ENCODE results near the gene IL19. TPM values are rescaled to one million over a fixed set of nuclear protein-coding genes. Genes with fewer than 3 reads are reported as not detected.

IL19 gene
- total RNA-seq, 2 experiments from 2014 or later: not detected

- Mint-ChIP-seq H3K36me3 (peaks cover 2% of the 10 kb centered on the region), H3K4me1 (peaks cover 1% of the 10 kb centered on the region), H3K4me3 (no peak overlapping the region)
Observed at GRCh38 chr1:206882555-206882954, 112.0 kb downstream of the IL19 start.

GRCh38 chr1:206883160-206883559 lies 112.6 kb downstream of the IL19 start:
- no peak for DNase-seq
- no peak overlapping the region for H3K27ac Mint-ChIP-seq
- peaks cover 11% of the 10 kb centered on the region for H3K9me3 Mint-ChIP-seq
- H3K36me3 Mint-ChIP-seq: peaks cover 2% of the 10 kb centered on the region
- H3K4me1 Mint-ChIP-seq: peaks cover 1% of the 10 kb centered on the region
- no peaks in the 10 kb centered on the region for H3K27me3 Mint-ChIP-seq
- no peak overlapping the region for H3K4me3 Mint-ChIP-seq

More at GRCh38 chr1:206882555-206882954, 112.0 kb downstream of the IL19 start:
- H3K27ac Mint-ChIP-seq: no peak overlapping the region
- H3K9me3 Mint-ChIP-seq: peaks cover 11% of the 10 kb centered on the region
- H3K27me3 Mint-ChIP-seq: no peaks in the 10 kb centered on the region
- no peak for DNase-seq

- Mint-ChIP-seq H3K4me3 (no peak overlapping the region), H3K9me3 (peaks cover 6% of the 10 kb centered on the region), H3K27ac (no peak overlapping the region), H3K36me3 (peaks cover 2% of the 10 kb centered on the region), H3K27me3 (no peaks in the 10 kb centered on the region), H3K4me1 (peaks cover 3% of the 10 kb centered on the region)
- no peak for DNase-seq
Observed at GRCh38 chr1:206883876-206884275, 113.3 kb downstream of the IL19 start.

GRCh38 chr1:206885341-206886060 lies 114.9 kb downstream of the IL19 start:
- no peak for DNase-seq
- peaks cover 15% of the 10 kb centered on the region for H3K4me1 Mint-ChIP-seq
- H3K4me3 Mint-ChIP-seq: no peak overlapping the region
- no peaks in the 10 kb centered on the region for H3K36me3 Mint-ChIP-seq
- H3K27me3 Mint-ChIP-seq: no peaks in the 10 kb centered on the region
- H3K9me3 Mint-ChIP-seq: no peaks in the 10 kb centered on the region
- H3K27ac Mint-ChIP-seq: no peak overlapping the region

GRCh38 chr1:206886831-206887230 lies 116.3 kb downstream of the IL19 start:
- Mint-ChIP-seq H3K4me3 (no peak overlapping the region), H3K9me3 (no peaks in the 10 kb centered on the region), H3K27ac (no peak overlapping the region), H3K27me3 (no peaks in the 10 kb centered on the region), H3K36me3 (no peaks in the 10 kb centered on the region), H3K4me1 (peaks cover 21% of the 10 kb centered on the region)
- DNase-seq: no peak

- no peak overlapping the region for H3K4me3 Mint-ChIP-seq
- H3K4me1 Mint-ChIP-seq: peaks cover 20% of the 10 kb centered on the region
- no peaks in the 10 kb centered on the region for H3K27me3 Mint-ChIP-seq
- no peaks in the 10 kb centered on the region for H3K9me3 Mint-ChIP-seq
- DNase-seq: no peak
- no peaks in the 10 kb centered on the region for H3K36me3 Mint-ChIP-seq
- no peak overlapping the region for H3K27ac Mint-ChIP-seq
Observed at GRCh38 chr1:206887701-206888100, 117.1 kb downstream of the IL19 start.

GRCh38 chr1:206890125-206891060 lies 119.8 kb downstream of the IL19 start:
- DNase-seq: no peak
- no peak overlapping the region for H3K4me3 Mint-ChIP-seq
- no peaks in the 10 kb centered on the region for H3K9me3 Mint-ChIP-seq
- no peaks in the 10 kb centered on the region for H3K27me3 Mint-ChIP-seq
- no peaks in the 10 kb centered on the region for H3K36me3 Mint-ChIP-seq
- H3K27ac Mint-ChIP-seq: peak overlapping the region; percentile 30
- peaks cover 40% of the 10 kb centered on the region for H3K4me1 Mint-ChIP-seq

- H3K27ac Mint-ChIP-seq: no peak overlapping the region
- H3K27me3 Mint-ChIP-seq: no peaks in the 10 kb centered on the region
- no peaks in the 10 kb centered on the region for H3K9me3 Mint-ChIP-seq
- peaks cover 47% of the 10 kb centered on the region for H3K4me1 Mint-ChIP-seq
- no peaks in the 10 kb centered on the region for H3K36me3 Mint-ChIP-seq
- H3K4me3 Mint-ChIP-seq: no peak overlapping the region
- no peak for DNase-seq
Observed at GRCh38 chr1:206891412-206891811, 120.8 kb downstream of the IL19 start.

Other genes starting within 250 kb of the IL19 start
- gene EIF2D, start 158.3 kb upstream of the IL19 start, total RNA-seq: 100 to 1,000 TPM; 112 to 113 TPM
- 1 to 10 TPM; 5.2 to 5.3 TPM for gene DYRK3, start 135.2 kb upstream of the IL19 start, total RNA-seq
- 10 to 100 TPM; 53.5 to 57.8 TPM for gene MAPKAPK2, start 85.9 kb upstream of the IL19 start, total RNA-seq
- gene IL10, start 1.7 kb downstream of the IL19 start, total RNA-seq: not detected
- not detected for gene IL20, start 94.8 kb downstream of the IL19 start, total RNA-seq
- under 1 TPM; 0.54 to 0.72 TPM for gene IL24, start 126.7 kb downstream of the IL19 start, total RNA-seq
- 10 to 100 TPM; 42.9 to 45.5 TPM for gene FCMR, start 151.2 kb downstream of the IL19 start, total RNA-seq
- under 1 TPM; 0.08 to 0.10 TPM for gene PIGR, start 175.7 kb downstream of the IL19 start, total RNA-seq
- gene FCAMR, start 199.7 kb downstream of the IL19 start, total RNA-seq: not detected